Fibroblast of mammary gland (primary cell): ENCODE results near the gene VRK3.
A peak's percentile ranks its signal among the peaks of the same experiment; 100 is the strongest.

ENCODE experiments used
- DNase-seq: peaks from one replicate; pipeline ENCODE4 v3.0.0-alpha.2; 2010; ENCODE audit warnings: low read depth
- H3K4me3 ChIP-seq: 2 replicates; pipeline ENCODE4 v1.5.1; 2011; ENCODE audit warnings: low read depth, mild to moderate bottlenecking, low read length, moderate library complexity; ENCODE audit not compliant: control insufficient read depth
- TF ChIP-seq, protein P1 (sequence below): conservative IDR thresholded peaks from 2 replicates; pipeline ENCODE4 v1.5.1; 2011; ENCODE audit warnings: low read depth, low read length, inconsistent platforms; ENCODE audit not compliant: control insufficient read depth, insufficient read depth

The VRK3 gene

DNA sequence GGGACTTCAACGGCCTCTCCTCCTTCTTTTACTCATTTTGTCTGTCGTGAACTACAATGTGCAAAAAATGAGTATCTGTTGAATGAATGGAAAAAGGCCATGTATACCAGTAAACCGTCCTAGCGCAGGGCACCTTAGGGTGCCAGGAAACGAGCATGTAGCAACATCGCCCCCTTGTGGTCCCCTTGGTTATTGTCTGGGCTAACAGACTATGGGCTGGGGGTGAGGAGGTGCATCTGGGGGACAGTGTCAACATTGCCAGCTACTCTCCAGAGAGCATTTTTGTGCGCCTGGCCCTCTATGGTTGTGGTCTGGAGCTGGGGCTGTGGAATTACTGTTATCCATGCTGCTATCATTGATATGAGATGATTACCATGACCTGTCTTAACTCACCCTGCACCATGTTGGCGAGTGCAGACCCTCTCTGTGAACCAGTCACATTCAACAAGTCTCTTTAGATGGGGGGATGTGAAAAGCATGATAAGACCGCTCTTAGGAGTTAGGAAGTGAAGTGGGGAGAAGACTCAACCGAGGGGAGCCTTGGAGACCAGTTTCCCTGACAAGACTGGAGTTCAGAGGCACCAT, 41.4 kb downstream of the VRK3 start:
- TF ChIP-seq, protein P1, sequence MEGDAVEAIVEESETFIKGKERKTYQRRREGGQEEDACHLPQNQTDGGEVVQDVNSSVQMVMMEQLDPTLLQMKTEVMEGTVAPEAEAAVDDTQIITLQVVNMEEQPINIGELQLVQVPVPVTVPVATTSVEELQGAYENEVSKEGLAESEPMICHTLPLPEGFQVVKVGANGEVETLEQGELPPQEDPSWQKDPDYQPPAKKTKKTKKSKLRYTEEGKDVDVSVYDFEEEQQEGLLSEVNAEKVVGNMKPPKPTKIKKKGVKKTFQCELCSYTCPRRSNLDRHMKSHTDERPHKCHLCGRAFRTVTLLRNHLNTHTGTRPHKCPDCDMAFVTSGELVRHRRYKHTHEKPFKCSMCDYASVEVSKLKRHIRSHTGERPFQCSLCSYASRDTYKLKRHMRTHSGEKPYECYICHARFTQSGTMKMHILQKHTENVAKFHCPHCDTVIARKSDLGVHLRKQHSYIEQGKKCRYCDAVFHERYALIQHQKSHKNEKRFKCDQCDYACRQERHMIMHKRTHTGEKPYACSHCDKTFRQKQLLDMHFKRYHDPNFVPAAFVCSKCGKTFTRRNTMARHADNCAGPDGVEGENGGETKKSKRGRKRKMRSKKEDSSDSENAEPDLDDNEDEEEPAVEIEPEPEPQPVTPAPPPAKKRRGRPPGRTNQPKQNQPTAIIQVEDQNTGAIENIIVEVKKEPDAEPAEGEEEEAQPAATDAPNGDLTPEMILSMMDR, result peak; percentile 83
- peak; percentile 57 for DNase-seq
- no peak overlapping the region for H3K4me3 ChIP-seq

DNA sequence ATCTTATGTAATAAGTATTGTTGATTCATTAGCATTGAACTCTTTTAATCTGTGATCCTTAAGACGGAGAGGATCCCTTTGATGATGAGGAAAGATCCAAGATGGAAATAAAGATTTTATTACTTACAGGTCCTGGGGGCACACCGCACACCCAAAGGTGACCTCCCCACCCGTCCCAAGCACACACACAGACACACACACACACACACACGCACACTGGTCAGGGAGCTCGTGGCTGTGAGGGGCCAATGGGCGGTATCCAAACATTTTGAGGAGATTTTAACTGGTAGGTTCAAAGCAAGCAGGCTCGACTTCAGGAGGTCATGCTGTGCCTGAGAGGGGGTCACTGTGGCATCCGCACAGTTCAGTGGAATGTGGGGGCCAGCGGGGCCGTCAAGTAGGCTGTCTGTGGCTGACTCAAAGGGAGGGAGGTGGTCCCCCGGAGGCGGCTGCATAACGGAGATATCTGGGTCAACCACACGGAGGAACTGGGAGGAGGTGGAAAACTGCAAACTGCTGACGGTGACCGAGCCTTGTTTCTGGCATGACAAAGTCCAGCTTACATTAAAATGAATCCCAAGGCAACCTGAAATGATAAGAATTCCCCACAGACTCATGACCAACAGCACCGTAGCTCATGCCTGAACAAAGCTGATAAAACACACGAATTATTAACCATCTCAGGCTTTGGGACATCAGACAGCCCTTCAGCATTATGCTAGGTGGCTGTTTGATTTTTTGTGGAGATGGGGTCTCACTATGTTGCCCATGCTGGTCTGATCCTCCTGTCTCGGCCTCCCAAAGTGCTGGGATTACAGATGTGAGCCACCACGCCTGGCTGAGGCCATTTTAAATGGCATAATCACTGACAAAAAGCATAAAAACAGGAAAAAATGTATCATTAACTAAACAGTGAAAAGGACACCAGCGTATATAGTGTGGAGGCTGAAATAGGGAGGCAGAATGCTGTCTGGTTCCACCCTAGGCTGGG, 43.3 kb downstream of the VRK3 start:
- DNase-seq, result no peak
- TF ChIP-seq, protein P1, result no peak
- H3K4me3 ChIP-seq, result no peak overlapping the region

DNA sequence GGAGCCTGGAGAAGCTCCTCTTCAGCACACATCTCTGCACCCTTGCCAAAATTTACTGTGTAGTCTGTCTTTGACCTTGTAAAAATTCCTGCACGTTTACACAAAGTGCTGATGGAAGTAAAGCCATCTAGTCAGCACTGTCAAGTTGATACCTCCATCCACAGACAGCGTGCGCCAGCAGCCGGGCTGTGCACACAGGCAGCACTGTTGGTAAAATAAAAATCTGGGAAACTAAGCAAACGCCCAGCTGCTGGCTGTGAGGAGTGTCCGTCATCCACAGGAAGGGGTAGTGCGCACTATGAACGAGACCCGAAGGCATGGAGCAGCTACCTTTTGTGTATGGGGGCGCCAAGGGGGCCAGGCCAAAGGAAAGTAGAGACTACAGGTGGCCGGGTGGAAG, 46.8 kb downstream of the VRK3 start:
- no peak overlapping the region for H3K4me3 ChIP-seq
- TF ChIP-seq, protein P1, result no peak
- DNase-seq, result no peak

DNA sequence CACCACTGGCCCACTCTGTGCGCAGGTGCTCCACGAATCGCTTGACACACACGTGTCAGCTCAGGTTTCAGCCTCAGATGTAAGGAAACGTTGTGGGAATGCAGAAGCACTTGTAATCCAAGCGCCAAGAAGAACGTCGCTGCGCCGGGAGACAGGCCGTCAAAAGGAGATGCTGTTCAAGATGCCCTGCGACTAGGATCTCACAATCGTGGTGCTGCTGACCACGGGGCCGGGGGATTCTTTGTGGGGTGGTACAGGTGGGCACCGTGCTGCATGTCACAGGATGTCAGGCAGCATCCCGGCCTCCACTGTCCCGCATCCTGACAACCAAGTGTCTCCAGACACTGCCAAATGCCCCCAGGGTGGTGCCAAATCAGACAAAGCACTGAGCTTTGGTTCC, 47.3 kb downstream of the VRK3 start:
- DNase-seq, result no peak
- TF ChIP-seq, protein P1, result no peak
- no peak overlapping the region for H3K4me3 ChIP-seq

DNA sequence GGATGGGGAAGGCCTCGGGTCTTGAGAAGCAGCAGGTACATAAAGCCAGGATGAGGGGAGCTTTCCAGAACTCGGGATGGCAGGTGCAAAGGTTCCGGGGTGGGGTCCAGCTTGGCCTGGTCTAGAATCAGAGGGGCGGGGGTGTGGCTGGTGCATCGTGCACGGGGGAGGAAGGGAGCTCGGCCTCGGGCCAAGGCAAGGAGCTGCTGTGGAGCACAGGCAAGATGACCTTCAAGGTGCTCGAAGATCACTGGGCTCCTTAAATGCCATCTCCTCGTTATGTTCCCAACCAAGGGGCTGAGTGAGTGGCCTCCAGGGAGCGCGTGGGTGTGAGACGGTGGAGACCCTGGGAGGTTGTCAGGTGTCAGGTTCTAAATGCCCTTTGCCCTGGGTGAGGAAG, 48.1 kb downstream of the VRK3 start:
- DNase-seq, result no peak
- TF ChIP-seq, protein P1, result no peak
- no peak overlapping the region for H3K4me3 ChIP-seq

DNA sequence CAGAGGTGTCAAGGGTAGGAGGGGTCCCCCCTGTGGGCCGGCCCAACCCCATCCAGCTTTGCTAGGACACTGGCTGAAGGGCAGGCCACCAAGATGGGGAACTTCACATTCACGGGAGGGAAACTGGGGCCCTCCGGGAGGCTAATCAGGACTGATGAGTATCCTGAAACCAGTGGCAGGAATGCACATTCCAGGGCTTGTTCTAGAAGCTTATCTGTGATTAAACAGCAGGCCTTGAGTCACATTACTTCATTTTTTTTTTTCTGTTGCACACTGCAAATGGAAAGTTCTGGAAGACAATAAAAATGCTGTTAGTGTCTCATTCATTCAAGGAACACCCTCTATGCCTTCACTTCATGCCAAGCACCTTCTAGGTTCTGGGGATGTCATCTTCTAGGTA, 48.7 kb downstream of the VRK3 start:
- TF ChIP-seq, protein P1, result no peak
- no peak overlapping the region for H3K4me3 ChIP-seq
- no peak for DNase-seq
